ENCODE measurements around the gene GAB3.

Gene GAB3

GRCh38 chrX:154749856-154750255, 1.0 kb downstream of the GAB3 start:
- no peak for DNase-seq

GRCh38 chrX:154748712-154749339, 2.1 kb downstream of the GAB3 start:
- DNase-seq, result peak; percentile 39

GRCh38 chrX:154742613-154743012, 8.3 kb downstream of the GAB3 start:
- DNase-seq, result no peak

- DNase-seq, result no peak
Observed at GRCh38 chrX:154739952-154740465, 10.9 kb downstream of the GAB3 start.

- no peak for DNase-seq
Observed at GRCh38 chrX:154738011-154738738, 12.7 kb downstream of the GAB3 start.

- no peak for DNase-seq
Observed at GRCh38 chrX:154737136-154737535, 13.7 kb downstream of the GAB3 start.

GRCh38 chrX:154735695-154736393, 15.0 kb downstream of the GAB3 start:
- DNase-seq, result no peak

- no peak for DNase-seq
Observed at GRCh38 chrX:154734061-154734781, 16.7 kb downstream of the GAB3 start.

- no peak for DNase-seq
Observed at GRCh38 chrX:154733066-154733425, 17.8 kb downstream of the GAB3 start.

- no peak for DNase-seq
Observed at GRCh38 chrX:154732421-154733065, 18.3 kb downstream of the GAB3 start.

GRCh38 chrX:154731881-154732280, 19.0 kb downstream of the GAB3 start:
- no peak for DNase-seq

GRCh38 chrX:154731184-154731583, 19.7 kb downstream of the GAB3 start:
- no peak for DNase-seq

- no peak for DNase-seq
Observed at GRCh38 chrX:154730253-154730891, 20.5 kb downstream of the GAB3 start.

- DNase-seq, result no peak
Observed at GRCh38 chrX:154729439-154729838, 21.4 kb downstream of the GAB3 start.

- no peak for DNase-seq
Observed at GRCh38 chrX:154728431-154729190, 22.3 kb downstream of the GAB3 start.

- DNase-seq, result no peak
Observed at GRCh38 chrX:154727871-154728270, 23.0 kb downstream of the GAB3 start.

- DNase-seq, result no peak
Observed at GRCh38 chrX:154727418-154727817, 23.5 kb downstream of the GAB3 start.

GRCh38 chrX:154724993-154725756, 25.7 kb downstream of the GAB3 start:
- DNase-seq, result no peak

- no peak for DNase-seq
Observed at GRCh38 chrX:154721155-154721554, 29.7 kb downstream of the GAB3 start.

- DNase-seq, result no peak
Observed at GRCh38 chrX:154720067-154720466, 30.8 kb downstream of the GAB3 start.

Measured in stimulated activated CD4-positive, alpha-beta T cell treated with anti-CD3 and anti-CD28 coated beads, Interleukin-1b, Interleukin-23, amount 100 ng/mL, for 48 hours (primary cell).